Measurements from ENCODE around the gene ISL2. TPM values are rescaled to one million over a fixed set of nuclear protein-coding genes. Genes with fewer than 3 reads are reported as not detected.

The ISL2 gene
- total RNA-seq, 4 donors from 2014 or later: 1.8 to 5.1 (median 4.2) TPM

DNA sequence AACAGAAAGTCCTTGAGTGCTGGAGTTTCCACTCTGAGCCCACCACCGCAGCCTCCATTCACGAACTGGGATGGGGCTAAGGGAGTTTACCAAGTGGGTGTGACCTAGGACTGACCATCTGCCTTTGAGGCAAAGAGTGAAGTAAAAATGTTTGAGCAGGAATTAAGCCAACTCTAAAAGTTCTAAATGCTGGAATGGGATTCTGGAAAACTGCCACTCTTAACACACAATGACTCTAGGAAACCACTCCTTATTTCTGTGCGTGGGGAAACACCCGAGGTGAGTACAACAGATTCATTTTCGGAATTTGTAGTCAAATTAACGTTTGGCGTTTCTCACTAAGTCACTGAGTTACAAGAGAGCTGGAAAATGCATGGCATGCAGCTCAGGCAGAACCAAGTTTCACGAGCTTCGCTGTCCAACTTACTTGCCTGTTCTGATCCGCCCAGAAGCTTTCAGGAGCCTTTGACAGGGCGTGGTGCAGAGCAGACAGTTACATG lies 31.6 kb downstream of the ISL2 start:
- H3K4me3 ChIP-seq: peak overlapping the region; percentile 8 to 24 (median 13)
- no peaks in the 10 kb centered on the region for H3K27me3 ChIP-seq
- intact Hi-C loops (cut with DNase I): no loop called here
- no peaks in the 10 kb centered on the region for H3K9me3 ChIP-seq
- DNase-seq (ENCODE audit: extremely low spot score): no peak
- H3K4me1 ChIP-seq: peaks cover 7 to 16% (median 12%) of the 10 kb centered on the region in 4 donors
- H3K36me3 ChIP-seq: peaks cover under 1 to 8% (median 1%) of the 10 kb centered on the region in 4 donors
- WGBS: 52% methylated on average over 11 of the region's 11 CpGs
- TF ChIP-seq EP300 (IDR thresholded peaks at IDR 0.05) (no peak), POLR2AphosphoS5 (IDR thresholded peaks at IDR 0.05) (no peak), POLR2A (IDR thresholded peaks at IDR 0.05; ENCODE audit: low read depth) (no peak)
- TF ChIP-seq, protein P1, sequence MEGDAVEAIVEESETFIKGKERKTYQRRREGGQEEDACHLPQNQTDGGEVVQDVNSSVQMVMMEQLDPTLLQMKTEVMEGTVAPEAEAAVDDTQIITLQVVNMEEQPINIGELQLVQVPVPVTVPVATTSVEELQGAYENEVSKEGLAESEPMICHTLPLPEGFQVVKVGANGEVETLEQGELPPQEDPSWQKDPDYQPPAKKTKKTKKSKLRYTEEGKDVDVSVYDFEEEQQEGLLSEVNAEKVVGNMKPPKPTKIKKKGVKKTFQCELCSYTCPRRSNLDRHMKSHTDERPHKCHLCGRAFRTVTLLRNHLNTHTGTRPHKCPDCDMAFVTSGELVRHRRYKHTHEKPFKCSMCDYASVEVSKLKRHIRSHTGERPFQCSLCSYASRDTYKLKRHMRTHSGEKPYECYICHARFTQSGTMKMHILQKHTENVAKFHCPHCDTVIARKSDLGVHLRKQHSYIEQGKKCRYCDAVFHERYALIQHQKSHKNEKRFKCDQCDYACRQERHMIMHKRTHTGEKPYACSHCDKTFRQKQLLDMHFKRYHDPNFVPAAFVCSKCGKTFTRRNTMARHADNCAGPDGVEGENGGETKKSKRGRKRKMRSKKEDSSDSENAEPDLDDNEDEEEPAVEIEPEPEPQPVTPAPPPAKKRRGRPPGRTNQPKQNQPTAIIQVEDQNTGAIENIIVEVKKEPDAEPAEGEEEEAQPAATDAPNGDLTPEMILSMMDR (IDR thresholded peaks at IDR 0.05): no peak
- peak overlapping the region; percentile 10 to 46 (median 38) for H3K27ac ChIP-seq (replicated peaks in 1 of 4)

DNA sequence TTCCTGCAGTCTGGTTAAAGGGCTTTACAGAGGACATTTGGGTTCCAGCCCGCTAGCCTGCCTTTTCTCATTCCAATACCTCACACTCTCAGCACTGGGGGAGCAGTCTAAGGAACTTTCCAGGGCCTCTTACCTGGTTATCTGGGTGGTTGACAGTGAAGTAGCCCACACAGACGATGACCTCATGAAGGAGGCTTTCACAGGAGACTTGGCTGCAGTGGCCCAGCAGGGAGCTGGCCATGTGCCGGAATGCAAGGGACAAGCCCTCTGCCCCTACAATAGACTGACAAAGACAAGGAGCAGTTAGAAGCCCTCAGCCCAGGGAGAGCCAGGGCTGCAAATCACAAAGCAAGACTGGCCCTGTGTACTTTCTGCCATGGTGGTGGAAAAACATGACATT lies 39.5 kb downstream of the ISL2 start:
- no peak for DNase-seq (ENCODE audit: extremely low spot score)
- H3K27me3 ChIP-seq: no peaks in the 10 kb centered on the region
- no peak overlapping the region for H3K27ac ChIP-seq (replicated peaks in 1 of 4)
- H3K36me3 ChIP-seq: peaks cover 4 to 35% (median 16%) of the 10 kb centered on the region in 4 donors
- H3K4me3 ChIP-seq: no peak overlapping the region
- H3K4me1 ChIP-seq: no peaks in the 10 kb centered on the region
- 95% methylated on average over 2 of the region's 3 CpGs for WGBS
- TF ChIP-seq POLR2AphosphoS5 (IDR thresholded peaks at IDR 0.05): no peak
- TF ChIP-seq POLR2A (IDR thresholded peaks at IDR 0.05; ENCODE audit: low read depth): no peak
- intact Hi-C loops (cut with DNase I): no loop called here
- no peaks in the 10 kb centered on the region for H3K9me3 ChIP-seq

DNA sequence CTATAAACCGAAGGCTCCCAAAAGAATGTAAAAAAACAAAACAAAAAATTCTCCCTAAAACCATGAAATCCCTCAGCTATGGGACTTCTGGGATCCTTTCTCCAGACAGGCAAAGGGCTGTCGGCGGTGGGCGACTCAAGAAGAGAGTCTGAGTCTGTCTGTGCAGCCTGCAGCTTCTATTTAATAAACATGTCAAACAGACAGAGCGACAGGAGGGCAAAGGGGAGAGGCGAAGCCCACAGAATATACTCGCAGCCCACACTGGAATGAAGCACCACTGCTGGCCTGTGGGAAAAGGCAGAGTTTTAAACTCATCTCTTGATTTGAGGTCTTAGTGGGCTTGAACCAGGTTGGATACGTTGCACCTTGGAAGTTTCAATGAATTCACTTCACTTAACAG lies 40.2 kb downstream of the ISL2 start:
- 76% methylated on average over 8 of the region's 8 CpGs for WGBS

DNA sequence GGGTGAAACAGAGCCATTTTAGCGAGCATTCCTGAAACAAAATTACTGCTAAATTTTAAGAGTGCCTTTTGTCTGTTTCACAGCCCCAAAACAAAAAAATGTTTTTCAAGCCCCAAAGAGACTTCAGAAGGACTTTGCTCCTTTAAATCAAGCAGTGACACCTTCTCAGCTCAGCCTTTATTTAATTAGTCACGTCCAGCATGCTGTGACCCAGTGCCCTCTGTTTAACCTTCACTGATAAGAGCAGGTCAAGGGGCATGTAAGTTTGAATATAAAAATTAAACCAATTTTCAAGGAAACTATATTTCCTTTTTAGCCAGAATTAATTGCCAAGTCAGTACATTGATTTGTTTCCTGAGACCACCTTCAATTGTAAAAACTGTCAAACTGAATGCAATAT lies 40.6 kb downstream of the ISL2 start:
- peaks cover 4 to 36% (median 20%) of the 10 kb centered on the region in 4 donors for H3K36me3 ChIP-seq
- DNase-seq (ENCODE audit: extremely low spot score): no peak
- no peaks in the 10 kb centered on the region for H3K27me3 ChIP-seq
- H3K9me3 ChIP-seq: no peaks in the 10 kb centered on the region
- intact Hi-C loops (cut with DNase I): no loop called here
- TF ChIP-seq, protein P1 (IDR thresholded peaks at IDR 0.05): no peak
- no peak for TF ChIP-seq POLR2A (IDR thresholded peaks at IDR 0.05; ENCODE audit: low read depth)
- no peak for TF ChIP-seq POLR2AphosphoS5 (IDR thresholded peaks at IDR 0.05)
- TF ChIP-seq EP300 (IDR thresholded peaks at IDR 0.05): no peak
- H3K4me1 ChIP-seq: no peaks in the 10 kb centered on the region
- no peak overlapping the region for H3K27ac ChIP-seq (replicated peaks in 1 of 4)
- 77% methylated on average over 2 of the region's 2 CpGs for WGBS
- no peak overlapping the region for H3K4me3 ChIP-seq

More for the DNA sequence above, 40.2 kb downstream of the ISL2 start:
- Histone ChIP-seq H3K36me3 (peaks cover 4 to 40% (median 19%) of the 10 kb centered on the region in 4 donors), H3K27ac (replicated peaks in 1 of 4) (no peak overlapping the region), H3K27me3 (no peaks in the 10 kb centered on the region), H3K4me3 (no peak overlapping the region), H3K4me1 (no peaks in the 10 kb centered on the region), H3K9me3 (no peaks in the 10 kb centered on the region)
- intact Hi-C loops (cut with DNase I): no loop called here
- no peak for TF ChIP-seq POLR2AphosphoS5 (IDR thresholded peaks at IDR 0.05)
- TF ChIP-seq EP300 (IDR thresholded peaks at IDR 0.05): no peak
- TF ChIP-seq, protein P1 (IDR thresholded peaks at IDR 0.05): no peak
- no peak for TF ChIP-seq POLR2A (IDR thresholded peaks at IDR 0.05; ENCODE audit: low read depth)
- no peak for DNase-seq (ENCODE audit: extremely low spot score)

DNA sequence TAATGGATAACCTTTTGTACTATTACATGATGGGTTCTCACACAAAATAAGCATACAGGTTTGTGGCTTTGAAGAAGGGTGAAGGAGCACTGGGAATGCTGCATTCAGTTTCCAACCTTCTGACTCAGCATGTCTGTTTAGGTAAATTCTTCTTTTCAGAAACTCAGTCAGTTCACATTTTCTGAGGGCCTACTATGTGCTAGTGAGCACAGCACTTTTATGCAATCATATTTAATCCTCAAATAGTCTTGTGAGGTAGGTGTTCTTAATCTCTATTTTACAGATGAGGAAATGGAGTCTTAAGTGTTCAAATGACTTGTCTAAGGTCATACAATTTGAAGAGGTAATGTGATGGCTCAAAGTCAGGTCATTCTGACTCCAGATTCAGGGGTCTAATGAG lies 41.2 kb downstream of the ISL2 start:
- H3K4me1 ChIP-seq: no peaks in the 10 kb centered on the region
- TF ChIP-seq POLR2AphosphoS5 (IDR thresholded peaks at IDR 0.05): no peak
- no peak for TF ChIP-seq POLR2A (IDR thresholded peaks at IDR 0.05; ENCODE audit: low read depth)
- TF ChIP-seq, protein P1 (IDR thresholded peaks at IDR 0.05): no peak
- TF ChIP-seq EP300 (IDR thresholded peaks at IDR 0.05): no peak
- DNase-seq (ENCODE audit: extremely low spot score): no peak
- H3K27ac ChIP-seq (replicated peaks in 1 of 4): no peak overlapping the region
- intact Hi-C loops (cut with DNase I): no loop called here
- no peak overlapping the region for H3K4me3 ChIP-seq
- H3K9me3 ChIP-seq: no peaks in the 10 kb centered on the region
- peaks cover 4 to 31% (median 20%) of the 10 kb centered on the region in 4 donors for H3K36me3 ChIP-seq
- no peaks in the 10 kb centered on the region for H3K27me3 ChIP-seq
